ENCODE results near the gene CFAP221.

Gene CFAP221

GRCh38 chr2:119516121-119516520 lies 28.1 kb upstream of the CFAP221 start:
- TF ChIP-seq ZFX (IDR thresholded peaks at IDR 0.05) (no peak), CTCF (conservative IDR thresholded peaks at IDR 0.05) (no peak)
- H3K27ac ChIP-seq = no peak overlapping the region

DNA sequence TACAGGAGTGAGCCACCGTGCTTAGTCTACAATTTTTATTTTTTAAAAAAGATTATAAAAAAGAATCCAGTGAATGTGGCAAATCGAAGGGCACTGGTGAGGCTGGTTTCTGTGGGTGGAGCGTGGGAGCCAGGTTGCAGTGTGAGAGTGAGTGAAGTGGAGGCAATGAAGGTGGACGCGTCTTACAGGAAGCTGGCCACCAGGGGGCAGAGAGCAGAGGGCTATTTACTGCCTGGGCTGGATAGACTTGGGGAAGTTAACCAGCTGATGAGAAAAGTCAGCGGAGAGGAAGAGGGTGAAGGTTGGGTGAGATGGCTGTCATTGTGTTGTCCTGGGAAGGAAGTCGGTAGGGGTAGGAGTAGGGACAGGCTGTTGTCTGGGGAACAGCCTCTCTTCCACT lies 26.8 kb upstream of the CFAP221 start:
- TF ChIP-seq ZFX (IDR thresholded peaks at IDR 0.05) = no peak
- peak; percentile 80 for TF ChIP-seq CTCF (conservative IDR thresholded peaks at IDR 0.05)
- H3K27ac ChIP-seq = no peak overlapping the region

GRCh38 chr2:119518401-119519056 lies 25.7 kb upstream of the CFAP221 start:
- TF ChIP-seq ZFX (IDR thresholded peaks at IDR 0.05) (no peak), CTCF (conservative IDR thresholded peaks at IDR 0.05) (no peak)
- H3K27ac ChIP-seq = no peak overlapping the region

- no peak overlapping the region for H3K27ac ChIP-seq
- no peak for TF ChIP-seq CTCF (conservative IDR thresholded peaks at IDR 0.05)
- no peak for TF ChIP-seq ZFX (IDR thresholded peaks at IDR 0.05)
Measured at GRCh38 chr2:119519057-119519408, 25.2 kb upstream of the CFAP221 start.

- H3K27ac ChIP-seq = no peak overlapping the region
- TF ChIP-seq CTCF (conservative IDR thresholded peaks at IDR 0.05) (no peak), ZFX (IDR thresholded peaks at IDR 0.05) (no peak)
Measured at GRCh38 chr2:119520696-119521432, 23.4 kb upstream of the CFAP221 start.

GRCh38 chr2:119521433-119522050 lies 22.7 kb upstream of the CFAP221 start:
- no peak overlapping the region for H3K27ac ChIP-seq
- no peak for TF ChIP-seq CTCF (conservative IDR thresholded peaks at IDR 0.05)
- TF ChIP-seq ZFX (IDR thresholded peaks at IDR 0.05) = no peak

DNA sequence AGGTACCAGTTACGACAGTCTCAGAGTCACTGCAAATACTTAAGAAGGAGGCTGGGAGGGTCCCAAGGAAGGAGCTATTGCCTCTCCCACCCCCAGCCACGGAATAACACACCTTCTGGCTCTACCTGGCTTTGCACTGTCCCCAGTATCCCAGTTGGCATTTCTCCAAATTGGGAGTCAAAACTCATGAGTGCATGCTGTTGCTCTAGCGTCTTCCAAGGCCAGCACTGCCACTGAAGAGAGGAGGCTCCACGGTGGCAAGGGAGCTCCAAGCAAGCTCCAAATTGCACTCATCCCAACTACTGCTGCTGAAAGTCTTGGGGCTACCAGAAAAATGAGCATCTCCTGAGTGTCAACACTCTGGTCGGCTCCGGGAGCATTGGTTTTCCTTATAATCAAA lies 21.6 kb upstream of the CFAP221 start:
- TF ChIP-seq CTCF (conservative IDR thresholded peaks at IDR 0.05) = no peak
- TF ChIP-seq ZFX (IDR thresholded peaks at IDR 0.05) = no peak
- no peak overlapping the region for H3K27ac ChIP-seq

All from C4-2B (cell line).